Stimulated activated CD4-positive, alpha-beta T cell treated with anti-CD3 and anti-CD28 coated beads, Interleukin-12 subunit alpha, Interleukin-12 subunit beta, amount 100 ng/mL, for 4 hours (primary cell): Measurements from ENCODE around the gene PLEKHA4.

Experiments used
- DNase-seq: peaks from one replicate; pipeline ENCODE4 v3.0.0-alpha.2; 2020

Gene PLEKHA4

DNA sequence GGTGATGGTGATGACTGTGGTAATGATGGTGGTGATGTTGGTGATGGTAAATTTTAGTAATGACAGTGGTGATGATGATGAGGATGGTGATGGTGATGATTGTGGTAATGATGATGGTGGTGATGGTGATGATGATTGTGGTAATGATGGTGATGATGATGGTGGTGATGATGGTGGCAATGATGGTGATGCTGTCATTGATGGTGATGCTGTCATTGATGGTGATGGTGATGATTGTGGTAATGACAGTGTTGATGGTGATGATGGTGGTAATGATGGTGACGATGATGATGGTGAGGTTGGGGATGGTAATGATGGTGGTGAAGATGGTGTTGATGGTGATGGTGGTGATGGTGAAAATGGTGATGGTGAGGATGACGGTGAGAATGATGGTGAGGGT is 45.9 kb downstream of the PLEKHA4 start:
- no peak for DNase-seq

GRCh38 chr19:48821633-48822032 is 46.8 kb downstream of the PLEKHA4 start:
- no peak for DNase-seq

DNA sequence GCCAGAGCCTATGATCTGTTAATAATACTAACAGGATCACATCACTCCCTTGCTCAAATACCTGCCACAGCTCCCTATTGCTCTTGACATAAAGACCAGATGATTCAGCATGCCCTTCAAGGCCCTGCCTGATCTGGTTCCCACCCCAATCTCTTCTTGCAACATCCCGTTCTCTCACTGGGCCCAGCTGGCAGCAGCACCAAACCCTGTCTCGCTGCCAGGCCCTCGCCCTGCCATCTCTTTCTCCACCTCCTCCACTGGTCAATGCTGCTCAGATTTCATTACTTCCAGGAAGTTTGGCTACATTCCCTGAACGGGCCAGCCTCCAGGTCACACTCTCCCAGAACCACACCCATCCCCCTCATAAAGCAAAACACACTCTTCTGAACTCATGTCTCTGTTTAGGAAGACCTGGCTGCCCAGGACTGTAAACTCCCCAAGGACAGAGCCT is 49.0 kb downstream of the PLEKHA4 start:
- DNase-seq, result no peak

DNA sequence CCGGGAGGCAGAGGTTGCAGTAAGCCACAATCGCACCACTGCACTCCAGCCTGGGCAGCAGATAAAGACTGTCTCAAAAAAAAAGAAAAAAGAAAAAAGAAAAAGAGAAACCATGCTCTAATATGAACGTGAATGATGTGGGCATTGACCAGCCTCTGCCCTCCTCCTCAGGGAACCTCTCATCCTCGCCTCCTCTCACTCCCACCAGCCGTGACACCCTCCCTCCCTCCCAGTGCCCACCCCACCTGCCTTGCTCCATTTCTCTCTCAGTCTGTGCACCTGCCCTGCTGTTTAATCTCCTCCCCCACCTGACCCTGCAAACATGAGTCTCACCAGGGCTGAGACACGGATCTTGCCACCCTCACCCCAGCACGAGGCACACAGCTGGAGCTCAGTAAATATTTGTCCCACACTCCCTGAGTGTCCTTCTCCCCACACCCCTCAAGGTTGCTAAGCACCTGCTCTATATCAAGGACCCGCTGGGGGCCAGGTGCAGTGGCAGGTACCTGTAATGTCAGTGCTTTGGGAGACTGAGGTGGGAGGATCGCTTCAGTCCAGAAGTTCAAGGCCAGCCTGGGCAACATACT is 50.1 kb downstream of the PLEKHA4 start:
- no peak for DNase-seq

- DNase-seq, result no peak
Measured at GRCh38 chr19:48817585-48818124, 50.8 kb downstream of the PLEKHA4 start.

GRCh38 chr19:48815870-48816501 is 52.4 kb downstream of the PLEKHA4 start:
- no peak for DNase-seq

DNA sequence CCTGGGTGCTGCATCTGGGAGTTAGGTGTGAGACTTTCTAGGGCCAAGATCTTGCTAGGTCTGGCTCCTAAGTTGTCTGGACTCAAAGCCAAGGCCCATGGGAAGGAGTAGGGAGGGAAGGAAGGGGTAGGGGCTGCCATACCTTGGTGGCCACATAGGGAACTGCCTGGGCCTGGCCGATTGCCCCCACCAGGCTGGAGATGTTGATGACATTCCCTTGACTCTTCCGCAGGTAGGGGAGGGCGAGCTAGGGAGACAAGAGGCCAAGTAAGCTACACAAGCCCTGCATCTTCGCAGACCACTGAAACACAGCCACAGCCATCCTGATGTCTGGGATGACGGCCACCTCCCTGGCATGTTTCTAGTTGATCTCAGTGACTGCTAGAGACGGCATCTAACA is 53.5 kb downstream of the PLEKHA4 start:
- DNase-seq, result no peak

GRCh38 chr19:48813123-48813913 is 55.1 kb downstream of the PLEKHA4 start:
- DNase-seq, result no peak

DNA sequence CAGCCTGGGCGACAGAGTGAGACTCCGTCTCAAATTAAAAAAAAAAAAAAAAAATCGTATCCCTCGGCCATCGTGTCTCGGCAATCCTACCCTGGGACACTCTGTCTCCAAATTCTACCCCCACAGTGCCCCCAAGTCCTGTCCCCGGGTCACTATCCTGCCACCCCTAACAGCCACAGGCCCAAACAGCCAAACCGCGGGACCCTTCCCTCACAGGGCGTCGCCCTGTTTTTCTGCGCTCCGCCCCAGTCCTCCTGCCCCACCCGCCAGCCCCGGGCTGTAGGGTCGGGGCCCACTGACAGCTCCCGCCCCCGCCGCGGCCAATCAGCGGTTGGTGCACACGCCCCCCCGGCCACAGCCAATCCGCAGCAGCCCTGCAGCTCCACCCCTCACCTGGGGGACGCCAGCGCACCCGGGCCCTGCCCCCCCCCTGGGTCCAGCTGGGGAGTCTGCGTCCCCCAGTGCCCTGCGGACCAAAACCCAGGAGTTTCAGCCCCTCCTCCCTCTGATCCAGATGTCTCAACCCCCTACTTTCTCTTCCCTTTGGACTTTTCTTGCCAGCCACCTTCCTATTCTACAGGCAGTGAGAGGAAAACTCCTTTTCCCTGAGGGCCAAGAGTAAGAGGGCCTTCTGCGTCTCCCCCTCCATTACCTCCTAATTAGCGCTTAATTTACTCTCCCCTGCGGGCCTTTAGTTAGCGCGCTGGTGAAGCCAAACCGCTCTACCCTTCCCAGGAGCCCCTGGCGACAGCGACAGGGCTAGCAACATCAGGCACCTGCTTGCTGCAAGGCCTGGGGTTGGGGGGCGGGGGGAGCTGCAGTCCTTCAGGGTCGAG is 56.1 kb downstream of the PLEKHA4 start:
- peak; percentile 62 for DNase-seq

DNA sequence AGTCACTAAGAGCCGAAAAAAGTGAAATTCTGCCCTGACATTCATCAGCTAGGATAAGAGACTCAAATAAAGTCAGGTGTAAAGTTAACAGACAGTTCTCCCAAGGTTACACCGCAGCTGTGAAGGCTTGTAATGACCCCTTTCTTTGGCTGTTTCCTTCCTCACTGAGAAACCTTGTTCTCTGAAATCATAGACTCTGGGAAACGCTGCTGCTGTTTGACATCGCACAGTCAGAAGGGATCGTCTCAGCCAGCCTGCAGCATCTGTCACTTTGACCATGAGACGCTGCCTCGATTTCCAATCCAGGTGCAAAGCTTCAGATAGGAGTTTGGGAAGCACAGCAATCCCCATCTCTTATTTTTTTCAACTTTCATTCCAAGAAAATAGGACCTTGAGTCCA is 58.3 kb downstream of the PLEKHA4 start:
- no peak for DNase-seq

GRCh38 chr19:48807590-48808308 is 60.7 kb downstream of the PLEKHA4 start:
- DNase-seq, result no peak

DNA sequence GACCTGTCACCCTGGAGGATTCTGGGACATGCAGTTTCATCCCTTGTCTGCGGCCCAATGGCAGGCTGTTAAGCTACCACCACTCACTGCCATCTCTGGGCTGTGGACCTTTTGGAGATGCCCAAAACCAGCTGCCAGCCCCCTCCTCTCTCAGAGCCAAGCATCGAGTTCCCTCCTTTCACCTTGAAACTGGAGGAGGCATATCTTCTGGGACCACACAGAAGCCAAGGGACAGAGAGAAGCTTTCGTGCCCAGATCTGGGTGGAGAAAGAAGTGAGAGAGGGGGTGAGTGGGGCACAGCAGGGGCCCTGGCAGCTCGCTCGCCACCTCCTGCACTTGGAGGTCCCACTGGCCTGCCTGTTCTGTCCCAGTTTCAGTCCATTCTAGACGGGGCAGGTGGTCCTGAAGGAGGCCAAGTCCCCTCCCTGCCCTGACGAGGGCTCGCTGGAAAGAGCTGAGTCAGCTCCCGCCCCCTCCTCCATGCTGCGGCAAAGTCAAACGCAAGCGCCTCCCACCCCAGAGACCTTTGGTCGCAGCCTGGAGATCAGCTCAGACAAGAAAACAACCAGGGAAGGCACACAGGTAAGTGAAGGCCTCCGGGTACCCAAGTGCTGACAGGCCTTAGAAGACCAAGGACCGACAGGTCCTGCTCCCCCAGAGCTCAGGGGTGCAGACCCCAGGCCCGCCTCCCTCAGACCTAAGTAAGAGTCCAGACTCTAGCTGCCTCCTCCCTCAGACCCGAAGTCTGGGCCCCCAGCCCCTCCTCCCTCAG is 61.4 kb downstream of the PLEKHA4 start:
- DNase-seq, result peak; percentile 28

DNA sequence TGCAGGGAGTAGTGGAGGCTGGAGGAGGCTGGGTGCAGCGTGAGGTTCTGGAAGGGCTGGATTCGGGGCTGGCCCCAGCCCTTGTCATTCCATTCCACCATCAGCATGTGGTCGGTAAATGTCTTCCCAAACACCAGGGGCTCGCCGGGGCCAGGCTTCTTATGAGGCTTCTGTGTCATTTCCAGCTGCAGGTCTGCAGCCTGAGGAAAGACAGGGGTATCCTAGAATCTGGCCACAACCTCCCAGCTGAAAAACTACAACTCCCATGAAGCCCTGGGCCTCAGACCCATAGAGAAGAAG is 61.9 kb downstream of the PLEKHA4 start:
- no peak for DNase-seq

- DNase-seq, result no peak
Measured at GRCh38 chr19:48805452-48805851, 63.0 kb downstream of the PLEKHA4 start.

DNA sequence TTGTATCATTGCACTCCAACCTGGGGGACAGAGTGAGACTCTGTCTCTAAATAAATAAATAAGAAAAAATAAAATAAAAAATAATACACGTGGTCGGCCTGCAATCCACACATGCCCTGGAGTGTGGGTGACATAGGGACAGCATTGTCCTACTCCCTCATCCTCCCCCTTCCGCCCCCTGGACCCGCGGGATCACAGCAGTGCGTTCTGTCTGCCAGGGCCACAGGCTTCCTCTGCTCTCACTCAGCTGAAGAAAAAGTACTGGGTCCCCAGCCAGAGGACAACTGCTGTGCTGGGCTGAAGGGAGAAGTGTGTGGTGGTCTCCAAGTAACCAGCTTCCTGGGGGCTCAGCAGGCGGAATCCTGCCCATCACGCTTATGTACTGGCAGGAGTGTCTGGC is 63.9 kb downstream of the PLEKHA4 start:
- no peak for DNase-seq

- DNase-seq, result no peak
Measured at GRCh38 chr19:48802623-48803022, 65.8 kb downstream of the PLEKHA4 start.

DNA sequence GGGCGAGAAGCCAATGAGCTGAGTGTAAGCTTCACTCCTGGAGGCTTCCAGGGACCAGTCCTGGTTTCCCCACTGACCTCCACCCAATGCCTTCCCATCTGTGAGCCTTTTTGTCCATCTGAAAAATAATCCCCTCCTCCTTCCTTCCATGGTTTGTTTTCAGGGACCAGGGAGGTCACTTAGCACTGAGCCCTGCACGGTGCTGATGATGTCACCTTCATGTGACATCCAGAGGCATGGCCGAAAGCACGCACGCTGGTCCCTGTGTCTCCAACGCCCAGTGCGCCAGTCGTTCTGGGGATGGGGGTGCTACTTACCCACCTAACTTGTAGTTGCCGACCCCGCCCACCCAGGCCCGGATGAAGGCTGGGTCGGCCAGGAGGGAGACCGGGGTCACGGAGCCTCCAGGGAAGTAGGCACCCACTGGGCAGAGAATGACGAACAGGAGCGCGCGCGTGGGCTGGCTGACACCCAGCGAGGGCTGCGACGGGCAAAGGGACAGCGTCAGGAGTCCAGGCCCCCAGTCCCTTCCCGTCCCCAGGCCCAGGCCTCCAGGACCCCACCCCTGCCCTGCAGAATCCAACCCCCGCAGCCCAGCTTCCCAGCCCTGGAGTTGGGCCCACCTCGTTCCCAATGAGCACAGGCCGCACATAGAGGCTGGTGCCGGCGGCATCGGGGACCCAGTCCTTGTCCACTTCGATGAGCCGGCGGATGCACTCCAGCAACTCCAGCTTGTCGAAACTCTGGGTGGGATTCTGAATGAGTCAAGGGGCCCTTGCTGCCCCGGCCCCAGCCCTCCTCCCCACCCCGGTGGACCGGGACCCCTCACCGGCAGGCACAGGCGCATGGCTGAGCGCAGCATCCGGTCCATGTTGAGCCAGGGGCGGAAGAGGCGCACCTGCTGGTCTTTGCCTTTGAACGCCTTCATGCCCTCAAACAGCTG is 68.8 kb downstream of the PLEKHA4 start:
- DNase-seq, result no peak

- no peak for DNase-seq
Measured at GRCh38 chr19:48798937-48799336, 69.5 kb downstream of the PLEKHA4 start.

GRCh38 chr19:48797103-48797502 is 71.3 kb downstream of the PLEKHA4 start:
- DNase-seq, result no peak

DNA sequence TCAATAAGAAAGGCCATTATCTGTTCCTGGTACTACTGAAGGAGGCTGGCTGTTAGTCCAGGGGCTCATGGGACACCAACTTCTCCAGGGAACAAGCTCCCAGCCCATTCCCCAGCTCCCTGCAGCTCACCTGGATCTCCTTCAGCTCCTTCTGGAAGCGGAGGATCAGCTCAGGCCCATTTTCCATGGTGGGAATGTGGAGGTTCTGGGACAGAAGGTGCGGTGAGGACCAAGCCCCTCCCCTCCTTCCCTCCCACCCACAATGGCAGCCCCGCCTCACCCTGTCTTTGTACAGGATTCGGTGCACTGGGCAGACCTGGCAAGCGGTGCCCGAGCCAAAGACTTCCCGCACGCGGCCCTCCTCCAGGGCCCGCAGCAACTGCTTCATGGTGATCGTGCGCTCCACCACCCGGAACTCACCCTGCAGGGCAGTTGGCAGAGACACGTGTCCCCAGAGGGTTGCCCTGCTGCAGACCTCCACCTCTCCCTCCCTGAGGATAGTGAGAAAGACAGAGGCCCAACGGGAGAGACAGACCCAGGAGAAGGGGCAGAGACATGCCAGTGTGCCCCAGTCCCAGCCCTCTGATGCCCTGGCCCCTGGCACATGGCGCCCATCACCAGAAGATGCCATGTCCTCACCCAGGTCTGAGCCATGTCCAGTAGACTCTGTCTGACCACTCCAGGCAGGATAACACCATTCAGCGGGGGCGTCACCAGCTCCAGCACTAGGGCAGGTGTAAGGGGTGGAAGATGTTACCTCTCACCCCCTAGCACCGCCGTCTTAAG is 71.9 kb downstream of the PLEKHA4 start:
- no peak for DNase-seq
